Measurements from ENCODE around the gene AP4B1. TPM values are rescaled to one million over a fixed set of nuclear protein-coding genes. Genes with fewer than 3 reads are reported as not detected.

AP4B1 gene
- polyA plus RNA-seq, 4 donors = 12.4 to 33.8 (median 15.0) TPM

- Histone ChIP-seq H3K9me3 (ENCODE audit: control insufficient read depth in 2 of 2, insufficient read depth in 1 of 2, low read depth in 1 of 2, low read length in 1 of 2) (no peaks in the 10 kb centered on the region), H3K27me3 (ENCODE audit: control insufficient read depth in 3 of 3, insufficient read depth in 3 of 3, low read length in 3 of 3) (no peaks in the 10 kb centered on the region), H3K27ac (ENCODE audit: low read depth in 1 of 3, low read length in 2 of 3) (no peak overlapping the region), H3K4me3 (ENCODE audit: low read depth in 1 of 3, low read length in 3 of 3) (no peak overlapping the region), H3K4me1 (ENCODE audit: control insufficient read depth in 3 of 3, insufficient read depth in 2 of 3, low read depth in 1 of 3, low read length in 2 of 3) (peaks cover 8 to 14% (median 11%) of the 10 kb centered on the region in 3 donors), H3K36me3 (ENCODE audit: control insufficient read depth in 3 of 3, insufficient read depth in 2 of 3, low read depth in 1 of 3, low read length in 3 of 3) (peaks cover 11 to 25% (median 14%) of the 10 kb centered on the region in 3 donors)
- no peak for DNase-seq
- WGBS, 3 donors = 84 to 95% (median 95%) methylated on average over 6 of the region's 6 CpGs
- no peak for FAIRE-seq
Observed at GRCh38 chr1:113895098-113895497, 9.5 kb downstream of the AP4B1 start.

GRCh38 chr1:113893267-113893666 is 11.3 kb downstream of the AP4B1 start:
- Histone ChIP-seq H3K36me3 (ENCODE audit: control insufficient read depth in 3 of 3, insufficient read depth in 2 of 3, low read depth in 1 of 3, low read length in 3 of 3) (peaks cover 6 to 21% (median 14%) of the 10 kb centered on the region in 3 donors), H3K27ac (ENCODE audit: low read depth in 1 of 3, low read length in 2 of 3) (peak overlapping the region in 1 of 3 donors; percentile 32), H3K9me3 (ENCODE audit: control insufficient read depth in 2 of 2, insufficient read depth in 1 of 2, low read depth in 1 of 2, low read length in 1 of 2) (no peaks in the 10 kb centered on the region), H3K4me3 (ENCODE audit: low read depth in 1 of 3, low read length in 3 of 3) (no peak overlapping the region), H3K27me3 (ENCODE audit: control insufficient read depth in 3 of 3, insufficient read depth in 3 of 3, low read length in 3 of 3) (no peaks in the 10 kb centered on the region), H3K4me1 (ENCODE audit: control insufficient read depth in 3 of 3, insufficient read depth in 2 of 3, low read depth in 1 of 3, low read length in 2 of 3) (peaks cover 0 to 13% (median 7%) of the 10 kb centered on the region in 3 donors)
- DNase-seq = peak in 1 of 2 donors; percentile 65
- no peak for FAIRE-seq
- WGBS, 3 donors = 40 to 80% (median 44%) methylated on average over 3 of the region's 3 CpGs

- H3K4me1 ChIP-seq (ENCODE audit: control insufficient read depth in 3 of 3, insufficient read depth in 2 of 3, low read depth in 1 of 3, low read length in 2 of 3) = peaks cover 0 to 18% (median 7%) of the 10 kb centered on the region in 3 donors
- H3K9me3 ChIP-seq (ENCODE audit: control insufficient read depth in 2 of 2, insufficient read depth in 1 of 2, low read depth in 1 of 2, low read length in 1 of 2) = no peaks in the 10 kb centered on the region
- peaks cover 6 to 12% (median 8%) of the 10 kb centered on the region in 3 donors for H3K36me3 ChIP-seq (ENCODE audit: control insufficient read depth in 3 of 3, insufficient read depth in 2 of 3, low read depth in 1 of 3, low read length in 3 of 3)
- FAIRE-seq = no peak
- no peaks in the 10 kb centered on the region for H3K27me3 ChIP-seq (ENCODE audit: control insufficient read depth in 3 of 3, insufficient read depth in 3 of 3, low read length in 3 of 3)
- H3K4me3 ChIP-seq (ENCODE audit: low read depth in 1 of 3, low read length in 3 of 3) = no peak overlapping the region
- 78 to 83% (median 81%) methylated on average over 11 of the region's 11 CpGs for WGBS, 3 donors
- DNase-seq = no peak
- H3K27ac ChIP-seq (ENCODE audit: low read depth in 1 of 3, low read length in 2 of 3) = no peak overlapping the region
Observed at GRCh38 chr1:113891631-113892220, 12.9 kb downstream of the AP4B1 start.

GRCh38 chr1:113890816-113891215 is 13.8 kb downstream of the AP4B1 start:
- DNase-seq (no peak), FAIRE-seq (no peak)
- WGBS, 3 donors = 64 to 68% (median 66%) methylated on average over 2 of the region's 2 CpGs
- H3K27ac ChIP-seq (ENCODE audit: low read depth in 1 of 3, low read length in 2 of 3) = no peak overlapping the region
- no peaks in the 10 kb centered on the region for H3K9me3 ChIP-seq (ENCODE audit: control insufficient read depth in 2 of 2, insufficient read depth in 1 of 2, low read depth in 1 of 2, low read length in 1 of 2)
- H3K36me3 ChIP-seq (ENCODE audit: control insufficient read depth in 3 of 3, insufficient read depth in 2 of 3, low read depth in 1 of 3, low read length in 3 of 3) = peaks cover 5 to 9% (median 6%) of the 10 kb centered on the region in 3 donors
- peaks cover 0 to 18% (median 7%) of the 10 kb centered on the region in 3 donors for H3K4me1 ChIP-seq (ENCODE audit: control insufficient read depth in 3 of 3, insufficient read depth in 2 of 3, low read depth in 1 of 3, low read length in 2 of 3)
- no peak overlapping the region for H3K4me3 ChIP-seq (ENCODE audit: low read depth in 1 of 3, low read length in 3 of 3)
- no peaks in the 10 kb centered on the region for H3K27me3 ChIP-seq (ENCODE audit: control insufficient read depth in 3 of 3, insufficient read depth in 3 of 3, low read length in 3 of 3)

- peak; percentile 74 to 89 for DNase-seq
- peak within 1 kb of the TSS in 2 of 3 donors; percentile 45 to 67 for H3K4me3 ChIP-seq (ENCODE audit: low read depth in 1 of 3, low read length in 3 of 3)
- H3K4me1 ChIP-seq (ENCODE audit: control insufficient read depth in 3 of 3, insufficient read depth in 2 of 3, low read depth in 1 of 3, low read length in 2 of 3) = peaks cover 0 to 16% (median 2%) of the 10 kb centered on the region in 3 donors
- H3K36me3 ChIP-seq (ENCODE audit: control insufficient read depth in 3 of 3, insufficient read depth in 2 of 3, low read depth in 1 of 3, low read length in 3 of 3) = no peaks in the 10 kb centered on the region
- FAIRE-seq = no peak
- 11 to 57% (median 25%) methylated on average over 6 of the region's 6 CpGs for WGBS, 3 donors
- H3K9me3 ChIP-seq (ENCODE audit: control insufficient read depth in 2 of 2, insufficient read depth in 1 of 2, low read depth in 1 of 2, low read length in 1 of 2) = no peaks in the 10 kb centered on the region
- no peaks in the 10 kb centered on the region for H3K27me3 ChIP-seq (ENCODE audit: control insufficient read depth in 3 of 3, insufficient read depth in 3 of 3, low read length in 3 of 3)
- H3K27ac ChIP-seq (ENCODE audit: low read depth in 1 of 3, low read length in 2 of 3) = peak within 1 kb of the TSS; percentile 80 to 88 (median 83)
Observed at GRCh38 chr1:113887402-113888175, 17.0 kb downstream of the AP4B1 start, which contains the start of gene BCL2L15. BCL2L15 (minus strand) TSS chr1:113887581; CDS start chr1:113887375, 206 bp downstream.

- Histone ChIP-seq H3K4me1 (ENCODE audit: control insufficient read depth in 3 of 3, insufficient read depth in 2 of 3, low read depth in 1 of 3, low read length in 2 of 3) (peaks cover 2 to 13% (median 4%) of the 10 kb centered on the region in 3 donors), H3K27ac (ENCODE audit: low read depth in 1 of 3, low read length in 2 of 3) (peak overlapping the region; percentile 78 to 88 (median 83)), H3K27me3 (ENCODE audit: control insufficient read depth in 3 of 3, insufficient read depth in 3 of 3, low read length in 3 of 3) (no peaks in the 10 kb centered on the region), H3K9me3 (ENCODE audit: control insufficient read depth in 2 of 2, insufficient read depth in 1 of 2, low read depth in 1 of 2, low read length in 1 of 2) (no peaks in the 10 kb centered on the region), H3K4me3 (ENCODE audit: low read depth in 1 of 3, low read length in 3 of 3) (peak overlapping the region in 2 of 3 donors; percentile 45 to 67), H3K36me3 (ENCODE audit: control insufficient read depth in 3 of 3, insufficient read depth in 2 of 3, low read depth in 1 of 3, low read length in 3 of 3) (peaks cover under 1 to 4% (median 2%) of the 10 kb centered on the region in 3 donors)
- WGBS, 3 donors = 19 to 61% (median 41%) methylated on average over 17 of the region's 17 CpGs
- peak in 1 of 2 donors; percentile 19 for DNase-seq
- FAIRE-seq = no peak
Observed at GRCh38 chr1:113886417-113887401, 17.9 kb downstream of the AP4B1 start.

DNA sequence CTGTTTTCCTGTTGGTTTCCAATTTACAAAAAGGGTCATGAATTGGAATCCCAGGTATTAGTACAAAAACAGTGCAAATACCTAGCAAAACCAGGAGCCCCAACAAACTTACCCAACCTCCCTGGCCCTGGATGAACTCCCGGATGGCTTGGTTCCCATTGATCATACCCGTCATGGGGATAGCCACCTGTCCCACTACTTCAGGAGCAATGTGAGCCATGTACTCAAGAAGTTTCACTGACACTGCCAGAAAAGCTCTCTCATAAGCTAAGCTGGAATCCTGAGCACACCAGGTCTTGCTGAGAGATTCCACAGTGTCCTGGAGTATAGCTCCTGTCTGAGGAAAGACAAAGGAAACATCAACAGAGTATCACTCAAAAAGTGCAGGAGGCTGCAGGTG is 22.9 kb downstream of the AP4B1 start:
- DNase-seq (no peak), FAIRE-seq (no peak)
- H3K36me3 ChIP-seq (ENCODE audit: control insufficient read depth in 3 of 3, insufficient read depth in 2 of 3, low read depth in 1 of 3, low read length in 3 of 3) = peaks cover 2 to 13% (median 8%) of the 10 kb centered on the region in 3 donors
- H3K27me3 ChIP-seq (ENCODE audit: control insufficient read depth in 3 of 3, insufficient read depth in 3 of 3, low read length in 3 of 3) = no peaks in the 10 kb centered on the region
- H3K4me1 ChIP-seq (ENCODE audit: control insufficient read depth in 3 of 3, insufficient read depth in 2 of 3, low read depth in 1 of 3, low read length in 2 of 3) = peaks cover 2 to 13% (median 7%) of the 10 kb centered on the region in 3 donors
- 58 to 79% (median 75%) methylated on average over 2 of the region's 2 CpGs for whole genome bisulfite sequencing, 3 donors
- H3K9me3 ChIP-seq (ENCODE audit: control insufficient read depth in 2 of 2, insufficient read depth in 1 of 2, low read depth in 1 of 2, low read length in 1 of 2) = no peaks in the 10 kb centered on the region
- no peak overlapping the region for H3K4me3 ChIP-seq (ENCODE audit: low read depth in 1 of 3, low read length in 3 of 3)
- peak overlapping the region; percentile 36 to 64 (median 49) for H3K27ac ChIP-seq (ENCODE audit: low read depth in 1 of 3, low read length in 2 of 3)

DNA sequence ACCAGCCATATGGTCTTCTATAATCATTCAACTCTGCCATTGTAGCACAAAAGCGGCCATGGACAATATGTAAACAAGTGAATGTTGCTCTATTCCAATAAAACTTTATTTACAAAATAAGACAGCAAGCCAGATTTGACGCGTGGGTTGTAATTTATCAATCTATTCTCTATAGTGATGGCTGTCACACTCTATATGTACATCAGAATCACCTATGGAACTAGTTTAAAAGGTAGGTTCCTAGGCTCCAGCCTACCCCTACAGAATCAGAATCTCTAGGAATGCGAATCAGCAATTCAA is 24.9 kb downstream of the AP4B1 start:
- Histone ChIP-seq H3K4me3 (ENCODE audit: low read depth in 1 of 3, low read length in 3 of 3) (no peak overlapping the region), H3K27ac (ENCODE audit: low read depth in 1 of 3, low read length in 2 of 3) (peak overlapping the region in 2 of 3 donors; percentile 41 to 49), H3K9me3 (ENCODE audit: control insufficient read depth in 2 of 2, insufficient read depth in 1 of 2, low read depth in 1 of 2, low read length in 1 of 2) (no peaks in the 10 kb centered on the region), H3K36me3 (ENCODE audit: control insufficient read depth in 3 of 3, insufficient read depth in 2 of 3, low read depth in 1 of 3, low read length in 3 of 3) (peaks cover 2 to 13% (median 8%) of the 10 kb centered on the region in 3 donors), H3K27me3 (ENCODE audit: control insufficient read depth in 3 of 3, insufficient read depth in 3 of 3, low read length in 3 of 3) (no peaks in the 10 kb centered on the region), H3K4me1 (ENCODE audit: control insufficient read depth in 3 of 3, insufficient read depth in 2 of 3, low read depth in 1 of 3, low read length in 2 of 3) (peaks cover 12 to 18% (median 14%) of the 10 kb centered on the region in 3 donors)
- WGBS, 3 donors = 80 to 94% (median 88%) methylated on average over 4 of the region's 4 CpGs
- no peak for DNase-seq
- no peak for FAIRE-seq
